Astrocyte (in vitro differentiated cells and primary cell): ENCODE measurements around the gene GRM7.

Source experiments
- CTCF ChIP-seq: IDR thresholded peaks from 2 replicates; pipeline ENCODE4 v1.5.1; 2011; ENCODE audit warnings: low read depth, mild to moderate bottlenecking, inconsistent platforms, low read length, moderate library complexity; ENCODE audit not compliant: insufficient read depth
- EZH2 ChIP-seq: IDR thresholded peaks from 2 replicates; pipeline ENCODE4 v1.6.1; 2012; ENCODE audit warnings: mild to moderate bottlenecking, low read length, inconsistent platforms; ENCODE audit not compliant: insufficient read depth

GRCh38 chr3:7657214-7658112, 796.5 kb downstream of the GRM7 start:
- TF ChIP-seq CTCF: no peak
- TF ChIP-seq EZH2: no peak
